SK-N-SH (cell line): ENCODE data around the gene ZXDC.

Experiments
- FOXJ3 ChIP-seq: sonication (generic); formaldehyde crosslinking; IDR thresholded peaks from 2 replicates; pipeline ENCODE4 v1.5.1; 2020; ENCODE audit warnings: mild to moderate bottlenecking, missing genetic modification reagents
- FOXM1 ChIP-seq: IDR thresholded peaks from 2 replicates; pipeline ENCODE4 v1.4.0; 2012; ENCODE audit warnings: low read depth, mild to moderate bottlenecking
- MXI1 ChIP-seq: IDR thresholded peaks from 2 replicates; pipeline ENCODE4 v1.6.1; 2012; ENCODE audit warnings: mild to moderate bottlenecking, low read depth, low read length, improper control_type of control experiment
- RAD21 ChIP-seq: IDR thresholded peaks from 2 replicates; pipeline ENCODE4 v1.6.1; 2012; ENCODE audit warnings: mild to moderate bottlenecking, low read length
- TAF1 ChIP-seq: IDR thresholded peaks from 2 replicates; pipeline ENCODE4 v1.6.1; 2012; ENCODE audit warnings: low read depth, mild to moderate bottlenecking, low read length, moderate library complexity, borderline replicate concordance
- YY1 ChIP-seq: IDR thresholded peaks from 2 replicates; pipeline ENCODE4 v1.4.0; 2012; ENCODE audit warnings: low read depth, mild to moderate bottlenecking
- TF ChIP-seq, protein P1 (sequence below): fragments of 200-600 bp; sonication (generic); IDR thresholded peaks from 2 replicates; pipeline ENCODE4 v1.6.1; 2017; ENCODE audit warnings: antibody characterized with exemption, mild to moderate bottlenecking, moderate library complexity
- TF ChIP-seq, protein P2 (sequence below): IDR thresholded peaks from 2 replicates; pipeline ENCODE4 v1.6.1; 2012; ENCODE audit warnings: mild to moderate bottlenecking, low read depth, low read length, moderate library complexity
- TF ChIP-seq, protein P3 (sequence below): fragments of 150-350 bp; IDR thresholded peaks from 2 replicates; pipeline ENCODE4 v1.6.1; 2016; ENCODE audit warnings: mild to moderate bottlenecking, low read depth, low read length

DNA sequence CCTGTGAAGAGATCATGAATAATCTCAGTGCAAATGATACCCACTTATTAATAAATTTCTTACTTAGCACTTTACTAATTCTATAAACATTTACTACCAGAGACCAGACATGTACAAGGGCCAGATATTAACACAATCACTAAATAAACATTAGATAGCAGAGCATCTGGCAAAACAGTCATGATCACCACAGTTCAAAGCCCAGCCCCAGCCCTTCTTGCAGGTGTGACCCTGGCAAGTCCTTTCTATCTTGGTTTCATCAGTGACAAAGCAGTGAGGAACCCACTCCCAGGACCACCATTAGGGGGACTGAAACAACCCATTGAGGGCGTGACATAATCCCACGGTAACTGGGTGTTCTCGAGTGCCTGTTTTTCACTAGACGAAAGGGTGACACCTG, 11.6 kb downstream of the ZXDC start:
- no peak for TF ChIP-seq RAD21
- TF ChIP-seq, protein P1, sequence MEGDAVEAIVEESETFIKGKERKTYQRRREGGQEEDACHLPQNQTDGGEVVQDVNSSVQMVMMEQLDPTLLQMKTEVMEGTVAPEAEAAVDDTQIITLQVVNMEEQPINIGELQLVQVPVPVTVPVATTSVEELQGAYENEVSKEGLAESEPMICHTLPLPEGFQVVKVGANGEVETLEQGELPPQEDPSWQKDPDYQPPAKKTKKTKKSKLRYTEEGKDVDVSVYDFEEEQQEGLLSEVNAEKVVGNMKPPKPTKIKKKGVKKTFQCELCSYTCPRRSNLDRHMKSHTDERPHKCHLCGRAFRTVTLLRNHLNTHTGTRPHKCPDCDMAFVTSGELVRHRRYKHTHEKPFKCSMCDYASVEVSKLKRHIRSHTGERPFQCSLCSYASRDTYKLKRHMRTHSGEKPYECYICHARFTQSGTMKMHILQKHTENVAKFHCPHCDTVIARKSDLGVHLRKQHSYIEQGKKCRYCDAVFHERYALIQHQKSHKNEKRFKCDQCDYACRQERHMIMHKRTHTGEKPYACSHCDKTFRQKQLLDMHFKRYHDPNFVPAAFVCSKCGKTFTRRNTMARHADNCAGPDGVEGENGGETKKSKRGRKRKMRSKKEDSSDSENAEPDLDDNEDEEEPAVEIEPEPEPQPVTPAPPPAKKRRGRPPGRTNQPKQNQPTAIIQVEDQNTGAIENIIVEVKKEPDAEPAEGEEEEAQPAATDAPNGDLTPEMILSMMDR = no peak
- no peak for TF ChIP-seq YY1
- no peak for TF ChIP-seq TAF1
- no peak for TF ChIP-seq FOXM1
- TF ChIP-seq, protein P2, sequence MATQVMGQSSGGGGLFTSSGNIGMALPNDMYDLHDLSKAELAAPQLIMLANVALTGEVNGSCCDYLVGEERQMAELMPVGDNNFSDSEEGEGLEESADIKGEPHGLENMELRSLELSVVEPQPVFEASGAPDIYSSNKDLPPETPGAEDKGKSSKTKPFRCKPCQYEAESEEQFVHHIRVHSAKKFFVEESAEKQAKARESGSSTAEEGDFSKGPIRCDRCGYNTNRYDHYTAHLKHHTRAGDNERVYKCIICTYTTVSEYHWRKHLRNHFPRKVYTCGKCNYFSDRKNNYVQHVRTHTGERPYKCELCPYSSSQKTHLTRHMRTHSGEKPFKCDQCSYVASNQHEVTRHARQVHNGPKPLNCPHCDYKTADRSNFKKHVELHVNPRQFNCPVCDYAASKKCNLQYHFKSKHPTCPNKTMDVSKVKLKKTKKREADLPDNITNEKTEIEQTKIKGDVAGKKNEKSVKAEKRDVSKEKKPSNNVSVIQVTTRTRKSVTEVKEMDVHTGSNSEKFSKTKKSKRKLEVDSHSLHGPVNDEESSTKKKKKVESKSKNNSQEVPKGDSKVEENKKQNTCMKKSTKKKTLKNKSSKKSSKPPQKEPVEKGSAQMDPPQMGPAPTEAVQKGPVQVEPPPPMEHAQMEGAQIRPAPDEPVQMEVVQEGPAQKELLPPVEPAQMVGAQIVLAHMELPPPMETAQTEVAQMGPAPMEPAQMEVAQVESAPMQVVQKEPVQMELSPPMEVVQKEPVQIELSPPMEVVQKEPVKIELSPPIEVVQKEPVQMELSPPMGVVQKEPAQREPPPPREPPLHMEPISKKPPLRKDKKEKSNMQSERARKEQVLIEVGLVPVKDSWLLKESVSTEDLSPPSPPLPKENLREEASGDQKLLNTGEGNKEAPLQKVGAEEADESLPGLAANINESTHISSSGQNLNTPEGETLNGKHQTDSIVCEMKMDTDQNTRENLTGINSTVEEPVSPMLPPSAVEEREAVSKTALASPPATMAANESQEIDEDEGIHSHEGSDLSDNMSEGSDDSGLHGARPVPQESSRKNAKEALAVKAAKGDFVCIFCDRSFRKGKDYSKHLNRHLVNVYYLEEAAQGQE = no peak
- TF ChIP-seq, protein P3, sequence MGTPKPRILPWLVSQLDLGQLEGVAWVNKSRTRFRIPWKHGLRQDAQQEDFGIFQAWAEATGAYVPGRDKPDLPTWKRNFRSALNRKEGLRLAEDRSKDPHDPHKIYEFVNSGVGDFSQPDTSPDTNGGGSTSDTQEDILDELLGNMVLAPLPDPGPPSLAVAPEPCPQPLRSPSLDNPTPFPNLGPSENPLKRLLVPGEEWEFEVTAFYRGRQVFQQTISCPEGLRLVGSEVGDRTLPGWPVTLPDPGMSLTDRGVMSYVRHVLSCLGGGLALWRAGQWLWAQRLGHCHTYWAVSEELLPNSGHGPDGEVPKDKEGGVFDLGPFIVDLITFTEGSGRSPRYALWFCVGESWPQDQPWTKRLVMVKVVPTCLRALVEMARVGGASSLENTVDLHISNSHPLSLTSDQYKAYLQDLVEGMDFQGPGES = no peak
- TF ChIP-seq MXI1 = no peak
- TF ChIP-seq FOXJ3 (CRISPR knock-in tag) = no peak
